UCSD-AML1 (cell line): ENCODE data around the gene BATF3.

Source experiments
- DNase-seq: peaks from one replicate; lab custom pipeline; 2025; ENCODE audit not compliant: unreplicated experiment; lab: John Stamatoyannopoulos, UW

BATF3 gene

GRCh38 chr1:212710566-212710965, 10.9 kb upstream of the BATF3 start:
- DNase-seq = peak; percentile 27

DNA sequence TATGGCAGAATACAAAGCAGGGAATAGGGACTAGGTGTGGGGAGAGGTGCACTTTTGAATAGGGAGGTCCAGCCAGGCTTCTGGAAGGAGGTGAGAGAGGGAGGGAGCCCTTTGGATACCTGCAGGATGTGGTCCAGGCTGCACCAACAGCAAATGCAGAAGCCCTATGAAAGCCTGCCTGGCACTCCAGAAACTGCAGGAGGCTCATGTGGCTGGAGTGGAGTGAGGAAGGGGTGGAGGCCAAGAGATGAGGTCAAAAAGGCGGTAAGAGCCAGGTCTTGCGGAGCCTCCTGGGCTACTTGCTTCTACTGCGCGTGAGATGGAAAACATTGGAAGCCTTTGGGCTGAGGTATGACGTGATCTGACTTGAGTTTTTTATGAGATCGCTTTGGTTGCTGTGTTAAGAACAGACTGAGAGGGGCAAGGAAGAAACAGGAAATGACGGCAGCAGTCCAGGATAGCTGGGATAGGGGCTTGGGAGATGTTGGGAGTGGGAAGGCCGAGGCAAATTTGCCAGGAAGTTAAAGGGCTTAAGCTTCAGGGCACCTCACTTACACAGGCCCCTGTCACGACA, 4.4 kb upstream of the BATF3 start:
- DNase-seq = no peak

- no peak for DNase-seq
Observed at GRCh38 chr1:212702672-212703071, 3.0 kb upstream of the BATF3 start.

- DNase-seq = no peak
Observed at GRCh38 chr1:212701910-212702309, 2.3 kb upstream of the BATF3 start.

GRCh38 chr1:212700892-212701819, 1.5 kb upstream of the BATF3 start:
- peak; percentile 34 for DNase-seq

DNA sequence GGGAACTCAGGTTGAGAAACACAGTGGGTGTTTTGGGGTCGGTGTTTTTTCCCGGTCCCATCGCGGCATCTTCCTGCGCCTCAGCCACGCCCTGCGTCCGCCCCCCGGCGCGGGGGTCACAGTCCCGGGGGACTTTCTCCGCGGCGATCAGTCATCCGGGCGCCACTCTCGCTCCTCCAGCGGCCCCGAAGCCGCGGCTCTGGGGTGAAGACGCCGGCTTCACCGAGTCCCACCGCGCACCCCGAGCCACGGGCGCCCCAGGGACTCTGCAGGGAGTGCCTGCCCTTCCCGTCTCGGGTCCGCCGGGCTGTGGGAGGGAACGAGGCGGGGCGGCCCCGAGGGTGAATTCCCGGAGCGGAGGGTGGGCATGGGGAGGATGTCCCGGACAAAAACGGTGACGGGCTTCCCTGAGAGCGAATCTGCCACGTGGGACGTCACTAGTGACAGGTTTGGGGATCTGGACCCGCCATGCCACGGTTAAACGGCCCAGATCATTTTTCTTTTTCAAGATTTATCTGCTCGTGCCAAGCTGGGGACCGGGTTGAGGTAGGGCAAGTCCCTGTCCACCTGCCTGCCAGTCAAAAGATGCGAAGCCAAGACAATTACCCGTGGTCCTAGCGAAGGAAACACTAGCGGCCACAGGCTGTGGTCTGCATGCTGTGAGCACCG, 717 bp upstream of the BATF3 start:
- no peak for DNase-seq

- DNase-seq = peak; percentile 77
Observed at GRCh38 chr1:212699104-212699624, 476 bp downstream of the BATF3 start.

- DNase-seq = no peak
Observed at GRCh38 chr1:212698467-212699103, 1.1 kb downstream of the BATF3 start.

GRCh38 chr1:212696721-212697331, 2.8 kb downstream of the BATF3 start:
- DNase-seq = no peak

DNA sequence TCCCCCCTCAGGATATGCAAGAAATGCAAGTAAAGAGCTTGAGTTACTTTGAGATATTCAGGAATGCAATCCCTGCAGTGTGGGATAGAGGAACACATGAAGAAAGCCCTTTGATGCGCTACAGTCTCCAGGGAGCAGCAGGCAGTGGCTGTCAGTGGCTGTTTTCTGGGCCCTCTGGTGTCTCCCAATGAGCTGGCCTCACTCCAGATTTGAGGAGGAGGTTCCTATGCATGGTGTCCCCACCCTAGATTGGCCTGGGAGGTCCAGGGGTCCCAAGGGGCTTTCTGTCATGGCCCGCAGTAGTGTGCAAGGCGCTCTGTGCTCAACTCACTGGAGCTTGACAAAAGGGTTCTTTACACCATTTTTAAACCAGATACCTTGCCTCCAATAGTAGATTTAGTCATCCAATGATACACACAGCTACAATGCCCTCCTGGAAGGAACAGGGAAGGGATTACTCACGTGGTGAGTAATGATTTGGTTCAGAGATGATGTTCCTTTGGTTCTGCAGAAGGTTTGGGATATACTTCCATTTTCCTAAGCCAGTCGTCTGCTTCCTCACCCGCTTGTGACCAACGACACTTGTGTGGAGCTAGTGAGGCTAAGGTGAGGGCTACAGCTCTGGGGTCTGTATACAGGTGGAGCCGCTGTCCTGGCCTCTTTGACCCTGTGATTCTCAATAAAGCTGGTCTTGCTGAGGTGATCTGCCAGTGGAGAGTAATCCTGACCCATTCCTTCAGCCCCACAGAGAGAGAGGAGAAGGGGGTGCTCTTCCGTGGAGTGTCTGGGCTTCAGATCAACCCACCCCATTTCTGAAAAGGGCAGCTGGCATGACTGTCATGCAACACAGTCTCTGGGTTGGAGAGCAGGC, 6.6 kb downstream of the BATF3 start:
- DNase-seq = no peak

DNA sequence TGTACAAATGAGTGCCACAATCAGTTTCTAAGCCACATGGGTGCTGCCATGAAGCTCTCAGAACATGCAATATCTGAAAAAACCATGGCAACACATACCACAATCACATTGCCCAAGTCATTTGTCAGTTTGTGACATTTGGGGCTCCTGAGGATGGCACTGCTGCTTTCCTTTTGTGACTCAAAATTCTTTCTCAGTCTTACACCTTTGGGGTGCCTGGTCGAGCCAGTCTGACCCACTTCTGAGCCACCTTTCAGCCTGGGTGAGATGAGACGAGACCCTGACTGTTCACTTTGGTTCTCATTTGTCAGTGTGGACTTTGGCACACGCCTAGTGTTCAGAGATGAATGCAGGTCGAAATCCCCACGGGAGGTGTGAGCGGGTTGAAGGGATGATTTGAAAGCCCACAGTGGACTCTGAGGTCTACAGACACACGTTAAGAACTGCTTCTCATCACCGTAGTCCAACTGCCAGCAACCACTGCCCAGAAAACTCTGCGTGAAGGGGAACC, 8.0 kb downstream of the BATF3 start:
- DNase-seq = no peak

GRCh38 chr1:212690816-212691403, 8.7 kb downstream of the BATF3 start:
- DNase-seq = no peak

GRCh38 chr1:212689758-212690529, 9.7 kb downstream of the BATF3 start:
- DNase-seq = no peak

DNA sequence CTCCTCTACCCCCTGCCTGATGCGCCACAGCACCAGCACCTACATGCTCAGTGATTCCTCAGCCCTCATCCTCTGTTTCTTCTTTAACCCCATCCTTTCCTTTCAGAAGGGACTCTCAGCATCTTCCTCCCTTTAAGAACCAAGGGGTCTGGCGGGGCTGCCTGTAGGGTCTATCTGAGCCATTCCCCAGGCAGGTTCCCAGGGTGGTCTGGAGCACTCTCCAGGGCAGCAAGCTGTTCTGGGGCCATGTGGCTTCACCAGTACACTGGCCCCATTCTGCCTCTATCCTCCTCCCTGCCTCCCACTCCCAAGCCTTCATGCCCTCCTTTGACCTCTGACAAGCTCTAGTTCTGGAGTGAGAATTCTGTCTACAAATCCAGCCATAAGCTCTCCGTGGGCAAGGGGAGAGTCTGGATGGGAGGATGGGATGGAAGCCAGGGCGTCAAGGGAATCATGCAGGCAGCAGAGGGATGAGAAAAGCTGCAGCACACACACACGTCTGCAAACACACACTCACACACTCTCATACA, 10.4 kb downstream of the BATF3 start:
- DNase-seq = no peak

GRCh38 chr1:212688341-212689047, 11.1 kb downstream of the BATF3 start:
- no peak for DNase-seq

- DNase-seq = no peak
Observed at GRCh38 chr1:212687811-212688210, 11.8 kb downstream of the BATF3 start.

DNA sequence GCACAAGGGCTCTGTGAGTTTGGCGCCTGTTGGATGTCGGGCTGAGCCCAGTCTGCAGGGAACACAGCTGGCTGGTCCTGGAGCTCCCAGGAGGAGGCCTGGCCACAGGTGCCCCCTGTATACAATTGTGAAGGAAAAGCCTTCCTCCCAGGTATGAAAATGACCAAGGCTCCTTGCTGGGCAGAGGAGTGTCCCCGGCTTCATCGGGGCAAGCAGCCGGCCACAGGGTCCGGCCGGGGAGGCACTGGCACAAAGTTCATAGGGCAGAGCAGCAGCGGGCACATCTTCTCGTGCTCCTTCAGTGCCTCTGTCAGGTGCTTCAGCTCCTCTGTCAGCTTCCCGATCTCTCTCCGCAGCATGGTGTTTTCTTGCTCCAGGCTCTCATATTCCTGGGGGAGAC, 13.0 kb downstream of the BATF3 start:
- no peak for DNase-seq

DNA sequence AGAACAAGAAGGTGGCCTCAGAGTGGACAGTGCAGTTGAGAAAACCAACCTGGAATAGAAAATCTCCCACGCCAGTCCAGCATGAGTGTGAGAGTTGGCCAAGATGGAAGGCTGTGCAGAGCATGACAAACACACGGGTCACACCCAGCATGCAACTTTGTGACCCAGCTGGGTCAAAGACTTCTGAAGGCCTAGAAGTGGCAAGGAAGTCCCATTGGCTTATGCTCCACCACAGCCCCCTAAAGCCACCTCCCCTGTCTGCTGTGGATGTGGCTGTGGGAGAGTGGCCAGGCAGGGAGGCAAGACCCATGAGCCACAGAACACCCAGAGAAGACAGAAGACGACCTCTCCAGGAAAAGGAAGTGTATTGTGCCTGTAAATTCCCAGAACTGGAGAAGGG, 13.6 kb downstream of the BATF3 start:
- peak; percentile 24 for DNase-seq
